Heart left ventricle (tissue), 13 donors: ENCODE results near the gene ITPK1.

Experiments
- CTCF ChIP-seq, 12 donors: fragments of 200-600 bp; sonication (generic) in 4 of 12; IDR thresholded peaks; one replicate each; pipeline versions ENCODE4 v1.5.0 to v1.8.0; 2018 to 2022; ENCODE audit warnings: antibody characterized with exemption in 12 of 12, mild to moderate bottlenecking in 5 of 12
- POLR2A ChIP-seq, 2 donors: fragments of 450-650 bp; IDR thresholded peaks; one replicate each; pipeline ENCODE4 v1.6.1; 2017; ENCODE audit warnings: antibody characterized with exemption in 2 of 2, mild to moderate bottlenecking in 2 of 2, moderate library complexity in 2 of 2
- donor health status: ischemic (EF 13 %, LVEDD 7.1; RV severe dilation, severe dysfunction).
- donor health status: DM: no; HTN: yes; CAD: no.
- donor health status: DM: no; HTN: no; CAD: no.
- donor health status: ischemic (EF 25% LVEDD 6.9; RV normal size, moderate dysfunction).
- donor health status: ischemic (EF 25% LVEDD 5.7; RV mildly dilated, moderate dysfunction).
- donor health status: ischemic (EF 35%, LVEDD 5.7; RV mildly dilated, moderate dysfunction).
- donor health status: nonischemic (EF 11% LVEDD 7.7; RV severe dilation, severe dysfunction).
- donor health status: DM: yes; HTN: yes; CAD: no.
- donor health status: PGD.
- donor health status: ischemic (EF 29% LVEDD 5.4; RV normal size, mild dysfunction).
- donor health status: nonischemic (EF 23%, LVEDD 6.1; RV moderate dilation, normal function).

GRCh38 chr14:93040982-93041381 is 74.7 kb downstream of the ITPK1 start:
- no peak for TF ChIP-seq POLR2A (IDR thresholded peaks at IDR 0.05)
- no peak for TF ChIP-seq CTCF (IDR thresholded peaks at IDR 0.05)
